ENCODE data around the gene TNFRSF12A.

DNA sequence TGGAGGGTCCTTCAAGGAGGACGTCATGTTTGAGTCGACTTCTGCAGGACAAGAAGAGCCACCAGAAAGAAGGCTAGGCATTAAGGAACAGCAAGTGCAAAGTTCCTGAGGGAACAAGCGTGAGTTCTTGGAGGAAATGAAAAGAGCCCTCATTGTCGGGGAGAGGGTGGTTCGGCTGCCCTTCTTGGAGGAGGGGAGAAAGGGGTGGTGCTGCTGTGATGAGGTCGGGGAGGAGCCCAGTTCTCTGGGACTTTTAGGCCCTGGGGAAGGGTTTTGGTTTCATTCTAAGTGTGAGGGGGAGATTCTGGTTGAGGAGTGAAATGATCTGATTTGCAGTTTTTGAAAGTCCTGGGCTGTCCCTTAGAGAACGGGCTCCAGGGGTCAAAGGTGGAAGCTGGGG lies 12.5 kb downstream of the TNFRSF12A start:
- TF ChIP-seq POLR2A (IDR thresholded peaks at IDR 0.05; ENCODE audit: low read length) (no peak), GATA1 (IDR thresholded peaks at IDR 0.05; ENCODE audit: low read depth, low read length) (no peak)
